HepG2 (cell line): Measurements from ENCODE around the gene ZNF174. TPM values are rescaled to one million over a fixed set of nuclear protein-coding genes. Genes with fewer than 3 reads are reported as not detected.

ENCODE experiments used
- ATAC-seq: fragments of 200-7000 bp; cut with Tn5 transposase; 3 replicates; pipeline ENCODE4 v1.9.1; 2020; ENCODE audit warnings: mild to moderate bottlenecking, moderate library complexity
- BruUV-seq: library from RNA; stranded (reverse); fragments of 400-500 nt; replicated peaks from 2 replicates; lab custom pipeline; 2021; lab: Mats Ljungman, UMichigan
- CTCF ChIA-PET: fragments of 300-600 bp; formaldehyde crosslinking; extraction: SDS; loops from one replicate; lab custom pipeline; 2021; ENCODE audit warnings: low total read pairs, inconsistent platforms, low intra/inter-chr PET ratio; lab: Yijun Ruan, JAX
- POLR2A ChIA-PET: fragments of 350-600 bp; sonication (Branson Sonifier 250); formaldehyde crosslinking; loops from one replicate; lab custom pipeline; 2020; ENCODE audit warnings: antibody characterized with exemption, inconsistent platforms; lab: Yijun Ruan, JAX
- DNase-seq: peaks from one replicate; pipeline ENCODE4 v3.0.0-alpha.2; 2015; ENCODE audit warnings: low spot score
- FAIRE-seq: peaks from 3 replicates; lab custom pipeline; 2011; peaks lifted over from hg19 to GRCh38; lab: Jason Lieb, UNC
- H2AFZ ChIP-seq: one replicate; pipeline ENCODE4 v1.6.1; 2011; ENCODE audit warnings: low read length, inconsistent platforms
- H3K27ac ChIP-seq: fragments of 300-600 bp; 3 replicates; pipeline ENCODE4 v1.8.0; 2011; ENCODE audit warnings: mixed run types, mild to moderate bottlenecking, mixed read lengths, low read length, inconsistent platforms; ENCODE audit not compliant: insufficient read depth; ENCODE audit errors: extremely low read length
- H3K27me3 ChIP-seq, 2 experiments: fragments of 200-600 bp in 1 of 2; 2 replicates in 1 of 2; 3 replicates in 1 of 2; pipeline versions ENCODE4 v1.6.0 to v1.8.0; 2011; ENCODE audit warnings: low read length in 2 of 2, mild to moderate bottlenecking in 2 of 2, moderate library complexity in 2 of 2, inconsistent platforms in 1 of 2; ENCODE audit not compliant: insufficient read depth in 2 of 2, control insufficient read depth in 1 of 2
- H3K36me3 ChIP-seq, 2 experiments: fragments of 200-600 bp in 1 of 2; replicated peaks in 1 of 2; 2 replicates in 1 of 2; 3 replicates in 1 of 2; pipeline versions ENCODE4 v1.5.1 to v1.8.0; 2011; ENCODE audit warnings: low read length in 2 of 2, inconsistent platforms in 1 of 2; ENCODE audit not compliant: insufficient read depth in 2 of 2, control insufficient read depth in 1 of 2
- H3K4me1 ChIP-seq: 2 replicates; pipeline ENCODE4 v1.5.1; 2012; ENCODE audit warnings: low read length, inconsistent platforms; ENCODE audit not compliant: insufficient read depth
- H3K4me2 ChIP-seq: 2 replicates; pipeline ENCODE4 v1.6.0; 2011; ENCODE audit warnings: low read depth, low read length, inconsistent platforms
- H3K4me3 ChIP-seq, 3 experiments: fragments of 200-600 bp in 1 of 3; sonication (generic), shearing (Covaris generic) in 1 of 3; replicated peaks in 1 of 3; 2 replicates each; pipeline ENCODE4 v1.5.1; 2011 to 2016; ENCODE audit warnings: low read length in 3 of 3, inconsistent platforms in 2 of 3, low read depth in 2 of 3, mild to moderate bottlenecking in 2 of 3, control low read depth in 1 of 3, mixed read lengths in 1 of 3; ENCODE audit not compliant: insufficient read depth in 1 of 3
- H3K79me2 ChIP-seq: one replicate; pipeline ENCODE4 v1.6.1; 2011; ENCODE audit warnings: low read length, inconsistent platforms; ENCODE audit not compliant: insufficient read depth
- H3K9ac ChIP-seq: 2 replicates; pipeline ENCODE4 v1.6.0; 2011; ENCODE audit warnings: mild to moderate bottlenecking, low read depth, low read length, inconsistent platforms; ENCODE audit not compliant: insufficient read depth
- H3K9me3 ChIP-seq: 2 replicates; pipeline ENCODE4 v1.5.1; 2012; ENCODE audit warnings: mild to moderate bottlenecking, low read length
- H4K20me1 ChIP-seq: 2 replicates; pipeline ENCODE4 v1.6.0; 2011; ENCODE audit warnings: inconsistent platforms, mild to moderate bottlenecking, low read length, moderate library complexity; ENCODE audit not compliant: insufficient read depth
- NKX3-1 ChIP-seq: sonication (generic); formaldehyde crosslinking; IDR thresholded peaks from 2 replicates; pipeline ENCODE4 v1.5.0; 2020; ENCODE audit warnings: missing genetic modification reagents
- NR2C2 ChIP-seq: sonication (generic); formaldehyde crosslinking; IDR thresholded peaks from 2 replicates; pipeline ENCODE4 v1.4.0; 2020; ENCODE audit warnings: missing genetic modification reagents, mild to moderate bottlenecking, moderate library complexity, borderline replicate concordance
- PAX8 ChIP-seq: sonication (generic); formaldehyde crosslinking; IDR thresholded peaks from 2 replicates; pipeline ENCODE4 v1.8.0; 2022; ENCODE audit warnings: mild to moderate bottlenecking, missing genetic modification reagents, borderline replicate concordance
- SATB2 ChIP-seq: sonication (generic); formaldehyde crosslinking; IDR thresholded peaks from 2 replicates; pipeline ENCODE4 v1.5.0; 2020; ENCODE audit warnings: missing genetic modification reagents
- ZBTB20 ChIP-seq: sonication (generic); formaldehyde crosslinking; IDR thresholded peaks from 2 replicates; pipeline ENCODE4 v1.8.1; 2023; ENCODE audit warnings: missing genetic modification reagents, low read depth, mild to moderate bottlenecking, borderline replicate concordance
- ZNF768 ChIP-seq: sonication (generic); formaldehyde crosslinking; IDR thresholded peaks from 2 replicates; pipeline ENCODE4 v1.4.0; 2020; ENCODE audit warnings: missing genetic modification reagents
- WGBS: methylation state at CpG from one replicate; pipeline ENCODE4 v1.1.6; 2017; ENCODE audit warnings: low lambda C conversion rate; 5-methylcytosine and 5-hydroxymethylcytosine counted together
- in situ Hi-C: cut with HindIII; loops from 2 replicates; pipeline ENCODE4 v1.10.0; 2017; ENCODE audit warnings: low pct_unique_long_range_greater_than_20kb; ENCODE audit not compliant: extremely low pct_ligation_motif_present
- intact Hi-C: fragments of 100-400 bp; cut with micrococcal nuclease; formaldehyde crosslinking; loops from one replicate; pipeline ENCODE4 v1.10.0; 2022; ENCODE audit not compliant: unreplicated experiment
- polyA plus RNA-seq, 8 experiments: library from polyadenylated mRNA; depleted of rRNA in 3 of 8; stranded (reverse) in 7 of 8; unstranded in 1 of 8; fragments of >200 nt; fragmentation: Illumina TruSeq in 4 of 8; extraction: Trizol in 4 of 8; gene quantifications; 2 replicates each; pipeline versions ENCODE4 v1.2.1 to v1.2.3, GENCODE V29; 2011 to 2016; ENCODE audit warnings: low read depth in 4 of 8, missing spikeins in 1 of 8, mixed read lengths in 1 of 8; ENCODE audit not compliant: insufficient read depth in 1 of 8
- total RNA-seq, 5 experiments: library from RNA; depleted of rRNA; stranded (reverse); fragments of >200 nt; fragmentation: Illumina TruSeq; extraction: Trizol; gene quantifications; 2 replicates each; pipeline ENCODE4 v1.2.3, GENCODE V29; 2016; ENCODE audit warnings: low read depth in 1 of 5
- TF ChIP-seq, protein P1 (sequence below): IDR thresholded peaks from 2 replicates; pipeline ENCODE4 v1.4.0; 2020; ENCODE audit warnings: mild to moderate bottlenecking, missing genetic modification reagents
- TF ChIP-seq, protein P2 (sequence below): sonication (generic); formaldehyde crosslinking; IDR thresholded peaks from 2 replicates; pipeline ENCODE4 v1.5.0; 2020; ENCODE audit warnings: mild to moderate bottlenecking, missing genetic modification reagents
- TF ChIP-seq, protein P3 (sequence below): sonication (generic); formaldehyde crosslinking; IDR thresholded peaks from 2 replicates; pipeline ENCODE4 v1.4.0; 2020; ENCODE audit warnings: missing genetic modification reagents
- TF ChIP-seq, protein P4 (sequence below): sonication (generic); formaldehyde crosslinking; IDR thresholded peaks from 2 replicates; pipeline ENCODE4 v1.5.1; 2020; ENCODE audit warnings: missing genetic modification reagents, mild to moderate bottlenecking, borderline replicate concordance
- TF ChIP-seq, protein P5 (sequence below): sonication (generic); formaldehyde crosslinking; IDR thresholded peaks from 2 replicates; pipeline ENCODE4 v1.4.0; 2020; ENCODE audit warnings: mild to moderate bottlenecking, missing genetic modification reagents
- TF ChIP-seq, protein P6 (sequence below): sonication (generic); formaldehyde crosslinking; IDR thresholded peaks from 2 replicates; pipeline ENCODE4 v1.5.0; 2020; ENCODE audit warnings: mild to moderate bottlenecking, missing genetic modification reagents

ZNF174 gene
- total and polyA plus RNA-seq, 2 of the 13 experiments (the other 11 are each of a cell fraction or from before 2014, with no cell fraction given): 8.3 to 10.6 TPM

DNA sequence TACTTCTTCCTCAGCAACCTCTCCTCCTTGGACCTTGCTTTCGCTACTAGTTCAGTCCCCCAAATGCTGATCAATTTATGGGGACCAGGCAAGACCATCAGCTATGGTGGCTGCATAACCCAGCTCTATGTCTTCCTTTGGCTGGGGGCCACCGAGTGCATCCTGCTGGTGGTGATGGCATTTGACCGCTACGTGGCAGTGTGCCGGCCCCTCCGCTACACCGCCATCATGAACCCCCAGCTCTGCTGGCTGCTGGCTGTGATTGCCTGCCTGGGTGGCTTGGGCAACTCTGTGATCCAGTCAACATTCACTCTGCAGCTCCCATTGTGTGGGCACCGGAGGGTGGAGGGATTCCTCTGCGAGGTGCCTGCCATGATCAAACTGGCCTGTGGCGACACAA is 44.9 kb upstream of the ZNF174 start:
- in situ Hi-C loops: no loop called here
- Histone ChIP-seq H3K36me3 (no peaks in the 10 kb centered on the region), H3K9me3 (no peaks in the 10 kb centered on the region), H3K27ac (no peak overlapping the region), H3K4me1 (no peaks in the 10 kb centered on the region), H3K4me3 (no peak overlapping the region), H3K4me2 (no peak overlapping the region), H2AFZ (no peak overlapping the region), H3K79me2 (no peaks in the 10 kb centered on the region), H4K20me1 (no peaks in the 10 kb centered on the region), H3K27me3 (peaks cover 2 to 11% of the 10 kb centered on the region in 2 experiments; a peak in 3 of 5 replicates), H3K9ac (no peak overlapping the region)
- intact Hi-C loops: no loop called here
- no peak for FAIRE-seq
- 69% methylated on average over 8 of the region's 10 CpGs for WGBS
- no peak for ATAC-seq
- BruUV-seq: no TSS peak
- ChIA-PET POLR2A (interaction anchor here (1.5 kb wide), 1 partner anchor 9 kb away, joined by 4 read pairs; no protein-coding TSS in a partner anchor), CTCF (no interaction called here)
- no peak for DNase-seq
- TF ChIP-seq, protein P1, sequence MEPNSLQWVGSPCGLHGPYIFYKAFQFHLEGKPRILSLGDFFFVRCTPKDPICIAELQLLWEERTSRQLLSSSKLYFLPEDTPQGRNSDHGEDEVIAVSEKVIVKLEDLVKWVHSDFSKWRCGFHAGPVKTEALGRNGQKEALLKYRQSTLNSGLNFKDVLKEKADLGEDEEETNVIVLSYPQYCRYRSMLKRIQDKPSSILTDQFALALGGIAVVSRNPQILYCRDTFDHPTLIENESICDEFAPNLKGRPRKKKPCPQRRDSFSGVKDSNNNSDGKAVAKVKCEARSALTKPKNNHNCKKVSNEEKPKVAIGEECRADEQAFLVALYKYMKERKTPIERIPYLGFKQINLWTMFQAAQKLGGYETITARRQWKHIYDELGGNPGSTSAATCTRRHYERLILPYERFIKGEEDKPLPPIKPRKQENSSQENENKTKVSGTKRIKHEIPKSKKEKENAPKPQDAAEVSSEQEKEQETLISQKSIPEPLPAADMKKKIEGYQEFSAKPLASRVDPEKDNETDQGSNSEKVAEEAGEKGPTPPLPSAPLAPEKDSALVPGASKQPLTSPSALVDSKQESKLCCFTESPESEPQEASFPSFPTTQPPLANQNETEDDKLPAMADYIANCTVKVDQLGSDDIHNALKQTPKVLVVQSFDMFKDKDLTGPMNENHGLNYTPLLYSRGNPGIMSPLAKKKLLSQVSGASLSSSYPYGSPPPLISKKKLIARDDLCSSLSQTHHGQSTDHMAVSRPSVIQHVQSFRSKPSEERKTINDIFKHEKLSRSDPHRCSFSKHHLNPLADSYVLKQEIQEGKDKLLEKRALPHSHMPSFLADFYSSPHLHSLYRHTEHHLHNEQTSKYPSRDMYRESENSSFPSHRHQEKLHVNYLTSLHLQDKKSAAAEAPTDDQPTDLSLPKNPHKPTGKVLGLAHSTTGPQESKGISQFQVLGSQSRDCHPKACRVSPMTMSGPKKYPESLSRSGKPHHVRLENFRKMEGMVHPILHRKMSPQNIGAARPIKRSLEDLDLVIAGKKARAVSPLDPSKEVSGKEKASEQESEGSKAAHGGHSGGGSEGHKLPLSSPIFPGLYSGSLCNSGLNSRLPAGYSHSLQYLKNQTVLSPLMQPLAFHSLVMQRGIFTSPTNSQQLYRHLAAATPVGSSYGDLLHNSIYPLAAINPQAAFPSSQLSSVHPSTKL (CRISPR knock-in tag): no peak
- TF ChIP-seq, protein P2, sequence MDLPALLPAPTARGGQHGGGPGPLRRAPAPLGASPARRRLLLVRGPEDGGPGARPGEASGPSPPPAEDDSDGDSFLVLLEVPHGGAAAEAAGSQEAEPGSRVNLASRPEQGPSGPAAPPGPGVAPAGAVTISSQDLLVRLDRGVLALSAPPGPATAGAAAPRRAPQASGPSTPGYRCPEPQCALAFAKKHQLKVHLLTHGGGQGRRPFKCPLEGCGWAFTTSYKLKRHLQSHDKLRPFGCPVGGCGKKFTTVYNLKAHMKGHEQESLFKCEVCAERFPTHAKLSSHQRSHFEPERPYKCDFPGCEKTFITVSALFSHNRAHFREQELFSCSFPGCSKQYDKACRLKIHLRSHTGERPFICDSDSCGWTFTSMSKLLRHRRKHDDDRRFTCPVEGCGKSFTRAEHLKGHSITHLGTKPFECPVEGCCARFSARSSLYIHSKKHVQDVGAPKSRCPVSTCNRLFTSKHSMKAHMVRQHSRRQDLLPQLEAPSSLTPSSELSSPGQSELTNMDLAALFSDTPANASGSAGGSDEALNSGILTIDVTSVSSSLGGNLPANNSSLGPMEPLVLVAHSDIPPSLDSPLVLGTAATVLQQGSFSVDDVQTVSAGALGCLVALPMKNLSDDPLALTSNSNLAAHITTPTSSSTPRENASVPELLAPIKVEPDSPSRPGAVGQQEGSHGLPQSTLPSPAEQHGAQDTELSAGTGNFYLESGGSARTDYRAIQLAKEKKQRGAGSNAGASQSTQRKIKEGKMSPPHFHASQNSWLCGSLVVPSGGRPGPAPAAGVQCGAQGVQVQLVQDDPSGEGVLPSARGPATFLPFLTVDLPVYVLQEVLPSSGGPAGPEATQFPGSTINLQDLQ: no peak
- TF ChIP-seq ZNF768 (CRISPR knock-in tag) (no peak), SATB2 (CRISPR knock-in tag) (no peak), PAX8 (CRISPR knock-in tag) (no peak), NR2C2 (CRISPR knock-in tag) (no peak), NKX3-1 (CRISPR knock-in tag) (no peak), ZBTB20 (no peak)
- TF ChIP-seq, protein P3, sequence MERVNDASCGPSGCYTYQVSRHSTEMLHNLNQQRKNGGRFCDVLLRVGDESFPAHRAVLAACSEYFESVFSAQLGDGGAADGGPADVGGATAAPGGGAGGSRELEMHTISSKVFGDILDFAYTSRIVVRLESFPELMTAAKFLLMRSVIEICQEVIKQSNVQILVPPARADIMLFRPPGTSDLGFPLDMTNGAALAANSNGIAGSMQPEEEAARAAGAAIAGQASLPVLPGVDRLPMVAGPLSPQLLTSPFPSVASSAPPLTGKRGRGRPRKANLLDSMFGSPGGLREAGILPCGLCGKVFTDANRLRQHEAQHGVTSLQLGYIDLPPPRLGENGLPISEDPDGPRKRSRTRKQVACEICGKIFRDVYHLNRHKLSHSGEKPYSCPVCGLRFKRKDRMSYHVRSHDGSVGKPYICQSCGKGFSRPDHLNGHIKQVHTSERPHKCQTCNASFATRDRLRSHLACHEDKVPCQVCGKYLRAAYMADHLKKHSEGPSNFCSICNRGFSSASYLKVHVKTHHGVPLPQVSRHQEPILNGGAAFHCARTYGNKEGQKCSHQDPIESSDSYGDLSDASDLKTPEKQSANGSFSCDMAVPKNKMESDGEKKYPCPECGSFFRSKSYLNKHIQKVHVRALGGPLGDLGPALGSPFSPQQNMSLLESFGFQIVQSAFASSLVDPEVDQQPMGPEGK (CRISPR knock-in tag): no peak
- TF ChIP-seq, protein P4, sequence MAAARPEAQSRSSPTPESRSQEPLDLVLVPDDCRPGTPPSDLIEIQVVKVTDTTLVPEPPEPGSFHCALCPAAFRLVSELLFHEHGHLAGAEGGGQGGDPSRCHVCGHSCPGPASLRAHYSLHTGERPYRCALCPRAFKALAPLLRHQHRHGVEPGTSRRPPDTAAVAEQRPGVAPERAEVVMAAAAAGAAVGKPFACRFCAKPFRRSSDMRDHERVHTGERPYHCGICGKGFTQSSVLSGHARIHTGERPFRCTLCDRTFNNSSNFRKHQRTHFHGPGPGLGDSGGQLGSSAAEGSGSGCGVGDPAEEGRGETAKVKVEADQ (CRISPR knock-in tag): no peak
- TF ChIP-seq, protein P5, sequence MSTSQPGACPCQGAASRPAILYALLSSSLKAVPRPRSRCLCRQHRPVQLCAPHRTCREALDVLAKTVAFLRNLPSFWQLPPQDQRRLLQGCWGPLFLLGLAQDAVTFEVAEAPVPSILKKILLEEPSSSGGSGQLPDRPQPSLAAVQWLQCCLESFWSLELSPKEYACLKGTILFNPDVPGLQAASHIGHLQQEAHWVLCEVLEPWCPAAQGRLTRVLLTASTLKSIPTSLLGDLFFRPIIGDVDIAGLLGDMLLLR: no peak
- TF ChIP-seq, protein P6, sequence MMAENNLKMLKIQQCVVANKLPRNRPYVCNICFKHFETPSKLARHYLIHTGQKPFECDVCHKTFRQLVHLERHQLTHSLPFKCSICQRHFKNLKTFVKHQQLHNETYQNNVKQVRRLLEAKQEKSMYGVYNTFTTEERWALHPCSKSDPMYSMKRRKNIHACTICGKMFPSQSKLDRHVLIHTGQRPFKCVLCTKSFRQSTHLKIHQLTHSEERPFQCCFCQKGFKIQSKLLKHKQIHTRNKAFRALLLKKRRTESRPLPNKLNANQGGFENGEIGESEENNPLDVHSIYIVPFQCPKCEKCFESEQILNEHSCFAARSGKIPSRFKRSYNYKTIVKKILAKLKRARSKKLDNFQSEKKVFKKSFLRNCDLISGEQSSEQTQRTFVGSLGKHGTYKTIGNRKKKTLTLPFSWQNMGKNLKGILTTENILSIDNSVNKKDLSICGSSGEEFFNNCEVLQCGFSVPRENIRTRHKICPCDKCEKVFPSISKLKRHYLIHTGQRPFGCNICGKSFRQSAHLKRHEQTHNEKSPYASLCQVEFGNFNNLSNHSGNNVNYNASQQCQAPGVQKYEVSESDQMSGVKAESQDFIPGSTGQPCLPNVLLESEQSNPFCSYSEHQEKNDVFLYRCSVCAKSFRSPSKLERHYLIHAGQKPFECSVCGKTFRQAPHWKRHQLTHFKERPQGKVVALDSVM (CRISPR knock-in tag): no peak
